GM18861 (cell line): Measurements from ENCODE around the gene SF3B5.
A peak's percentile ranks its signal among the peaks of the same experiment; 100 is the strongest.
"Not testable (repeated sequence)": the region's sequence is repeated elsewhere in the genome, so short reads cannot be mapped to it uniquely, and the experiment has no call there.

ENCODE experiments used
- ATAC-seq: cut with Tn5 transposase; IDR thresholded peaks from one replicate; pipeline ENCODE4 v1.9.1; 2021; ENCODE audit not compliant: unreplicated experiment

SF3B5 gene

DNA sequence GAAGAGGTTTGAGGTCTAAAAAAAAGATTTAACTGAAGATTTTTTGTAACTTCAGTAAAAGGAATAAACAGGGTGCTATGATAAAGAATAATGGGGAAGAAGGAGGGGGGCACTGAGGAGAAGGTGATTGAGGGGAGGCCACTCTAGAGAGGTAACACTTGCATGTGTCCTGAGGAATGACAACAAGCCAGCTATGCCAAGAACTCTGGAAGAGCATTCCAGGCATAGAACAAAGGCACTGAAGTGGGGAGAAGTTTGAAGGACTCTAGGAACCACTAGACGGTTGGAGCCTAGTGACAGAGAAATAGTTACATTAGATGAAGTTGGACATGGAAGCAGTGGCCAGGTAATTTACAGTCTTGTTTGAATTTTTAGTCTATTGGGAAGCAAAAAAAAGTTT is 10.8 kb upstream of the SF3B5 start:
- no peak for ATAC-seq

DNA sequence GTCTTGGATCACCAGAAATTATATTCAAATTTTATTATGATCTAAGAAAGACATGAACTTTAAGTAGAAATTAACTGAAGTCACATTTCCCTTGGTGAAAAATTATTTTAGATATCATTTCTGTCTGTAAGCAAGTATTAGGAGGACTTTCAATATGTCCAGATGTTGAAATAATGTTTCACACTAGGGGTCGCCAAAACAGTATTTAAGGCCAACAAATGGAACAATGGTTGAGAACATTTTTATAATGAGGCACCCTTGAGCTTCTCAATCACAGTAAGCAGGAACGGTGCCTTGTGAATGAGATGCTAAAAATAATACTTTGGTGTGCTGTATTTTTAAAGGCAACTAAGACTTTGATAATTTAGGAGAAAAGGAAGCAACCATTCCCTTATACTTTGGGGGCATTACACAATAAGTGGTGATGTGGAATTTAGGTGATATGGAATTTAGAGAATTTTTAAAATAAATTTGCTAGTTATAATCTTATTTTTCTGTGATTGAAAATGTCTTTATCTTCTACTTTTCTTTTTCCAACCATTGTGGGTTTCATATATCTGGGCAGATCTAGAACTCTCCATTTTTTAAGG is 9.6 kb upstream of the SF3B5 start:
- peak; percentile 74 for ATAC-seq

DNA sequence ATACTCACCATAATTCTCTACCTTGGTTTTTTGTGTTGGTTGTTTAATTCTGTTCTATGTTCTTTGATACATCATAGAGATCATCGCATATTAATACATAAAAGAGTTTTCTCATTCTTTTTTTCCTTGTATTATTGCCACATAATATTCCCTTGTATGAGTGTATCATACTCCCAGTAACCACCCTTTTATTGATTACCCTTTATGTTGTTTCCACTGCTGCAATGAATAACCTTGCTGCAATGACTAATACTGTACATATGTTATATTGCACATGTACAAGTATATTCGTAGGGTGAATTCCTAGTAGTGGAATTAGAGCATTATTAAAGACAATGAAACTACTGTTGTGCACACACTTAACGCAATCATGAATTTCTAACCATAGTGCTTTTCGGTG is 9.1 kb upstream of the SF3B5 start:
- no peak for ATAC-seq

GRCh38 chr6:144103026-144103563 is 7.7 kb upstream of the SF3B5 start:
- ATAC-seq = no peak

- ATAC-seq = no peak
Measured at GRCh38 chr6:144098993-144099392, 3.6 kb upstream of the SF3B5 start.

DNA sequence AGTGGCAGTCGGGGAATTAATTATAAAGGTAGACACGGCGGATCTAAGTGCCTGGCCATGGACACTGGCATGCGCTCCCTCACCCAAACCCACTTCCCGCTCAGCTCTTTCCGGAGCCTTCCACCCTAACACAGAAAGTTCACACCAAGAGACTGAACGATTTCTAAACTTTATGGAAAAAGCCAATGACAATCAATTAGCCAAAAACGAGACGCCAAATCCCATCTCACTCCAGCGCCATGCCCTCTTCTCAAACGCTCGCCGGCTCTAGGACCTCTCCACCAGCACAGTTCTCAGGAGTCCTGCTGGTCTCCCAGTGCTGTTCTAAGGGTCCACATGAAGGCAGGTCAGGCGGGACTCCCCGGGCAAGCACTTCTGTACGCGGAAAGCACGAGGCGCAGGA is 641 bp downstream of the SF3B5 start:
- ATAC-seq = no peak

GRCh38 chr6:144093658-144094057 is 1.7 kb downstream of the SF3B5 start:
- no peak for ATAC-seq

- ATAC-seq = no peak
Measured at GRCh38 chr6:144093236-144093635, 2.1 kb downstream of the SF3B5 start.

- ATAC-seq = no peak
Measured at GRCh38 chr6:144090384-144090783, 5.0 kb downstream of the SF3B5 start.

GRCh38 chr6:144087789-144088426 is 7.5 kb downstream of the SF3B5 start:
- no peak for ATAC-seq

- no peak for ATAC-seq
Measured at GRCh38 chr6:144086959-144087358, 8.4 kb downstream of the SF3B5 start.

DNA sequence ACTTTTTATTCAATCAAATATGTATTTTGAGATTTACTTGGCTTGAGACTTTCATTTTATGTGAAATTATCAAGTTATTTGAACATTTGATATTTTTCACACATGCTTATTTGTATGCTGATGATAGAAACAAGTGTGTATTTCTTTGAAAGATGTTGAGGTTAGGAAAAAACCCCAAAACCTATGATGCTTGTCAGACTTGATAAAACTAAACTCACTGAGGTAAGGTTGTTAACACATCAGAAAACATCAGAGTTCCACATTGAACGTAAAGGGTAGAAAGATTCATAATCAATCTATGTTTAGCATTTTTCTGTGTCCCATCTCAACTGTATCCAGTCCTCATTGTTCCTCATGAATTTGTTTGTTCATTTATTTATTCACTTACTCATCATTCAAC is 12.2 kb downstream of the SF3B5 start:
- no peak for ATAC-seq

DNA sequence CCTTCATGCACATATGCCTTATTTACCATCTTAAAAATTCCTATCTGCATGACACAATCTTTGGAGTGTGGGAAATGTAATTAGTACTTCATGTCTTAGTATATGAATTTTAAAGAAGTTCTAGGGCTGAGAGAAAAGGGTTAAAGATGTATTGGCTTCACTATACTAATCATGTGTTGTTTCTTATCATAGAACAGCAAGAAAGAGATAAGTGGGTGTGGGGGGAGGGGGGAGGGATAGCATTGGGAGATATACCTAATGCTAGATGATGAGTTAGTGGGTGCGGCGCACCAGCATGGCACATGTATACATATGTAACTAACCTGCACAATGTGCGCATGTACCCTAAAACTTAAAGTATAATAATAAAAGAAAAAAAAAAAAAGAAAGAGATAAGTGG is 13.0 kb downstream of the SF3B5 start:
- not testable (repeated sequence) for ATAC-seq

DNA sequence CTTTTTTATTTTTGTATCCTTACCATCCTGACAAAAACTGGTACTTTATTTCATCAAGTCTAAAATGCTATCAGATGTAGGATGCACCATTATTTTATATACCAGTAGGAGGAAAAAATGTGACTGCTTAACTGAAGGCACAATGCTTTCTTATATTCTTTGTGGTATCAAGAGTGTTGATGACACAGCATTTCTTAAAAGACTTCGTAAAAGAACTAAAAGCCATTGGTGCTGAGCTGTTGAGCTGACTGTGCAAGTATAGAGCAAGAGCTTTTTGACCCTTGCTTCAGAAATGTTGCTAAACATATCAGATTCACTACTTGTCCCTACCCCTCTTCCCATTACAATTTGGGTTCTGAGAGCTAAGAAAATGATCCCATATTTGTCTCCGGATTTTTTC is 17.5 kb downstream of the SF3B5 start:
- ATAC-seq = no peak

DNA sequence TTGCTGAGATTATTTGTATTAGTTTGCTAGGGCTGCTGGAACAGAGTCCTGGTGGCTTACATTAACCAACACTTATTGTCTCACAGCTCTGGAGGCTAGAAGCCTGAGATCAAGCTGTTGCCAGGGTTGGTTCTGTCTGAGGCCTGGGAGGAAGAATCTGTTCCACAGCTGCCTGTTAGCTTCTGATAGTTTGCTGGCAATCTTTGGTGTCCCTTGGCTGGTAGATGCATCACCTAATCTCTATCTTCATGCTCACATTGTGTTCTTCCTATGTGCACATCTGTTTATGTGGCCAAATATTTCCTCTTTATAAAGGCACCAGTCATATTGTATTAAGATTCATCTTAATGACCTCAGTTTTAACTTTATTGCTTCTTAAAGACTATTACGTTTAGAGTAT is 19.5 kb downstream of the SF3B5 start:
- ATAC-seq = no peak

DNA sequence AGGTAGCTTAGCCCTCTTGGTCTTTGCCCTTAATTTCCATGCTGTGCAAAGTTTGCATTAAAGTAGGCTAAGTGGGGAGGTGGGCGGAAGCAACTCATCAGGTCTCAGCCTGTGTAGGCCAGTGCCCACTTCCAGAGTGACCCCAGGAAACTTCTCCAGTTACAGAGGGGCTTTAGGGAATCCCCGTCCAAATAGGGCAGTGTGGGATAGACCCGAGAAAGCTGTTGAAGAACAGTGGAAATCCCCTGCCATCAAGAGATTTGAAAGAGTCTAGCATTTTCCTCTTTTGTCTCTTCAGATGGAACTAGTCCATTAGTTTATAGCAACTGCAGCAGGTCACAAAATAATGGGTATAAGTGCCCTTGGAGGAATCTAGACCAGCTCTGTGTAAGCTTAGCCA is 20.2 kb downstream of the SF3B5 start:
- ATAC-seq = peak; percentile 43

GRCh38 chr6:144073024-144073423 is 22.3 kb downstream of the SF3B5 start:
- no peak for ATAC-seq

DNA sequence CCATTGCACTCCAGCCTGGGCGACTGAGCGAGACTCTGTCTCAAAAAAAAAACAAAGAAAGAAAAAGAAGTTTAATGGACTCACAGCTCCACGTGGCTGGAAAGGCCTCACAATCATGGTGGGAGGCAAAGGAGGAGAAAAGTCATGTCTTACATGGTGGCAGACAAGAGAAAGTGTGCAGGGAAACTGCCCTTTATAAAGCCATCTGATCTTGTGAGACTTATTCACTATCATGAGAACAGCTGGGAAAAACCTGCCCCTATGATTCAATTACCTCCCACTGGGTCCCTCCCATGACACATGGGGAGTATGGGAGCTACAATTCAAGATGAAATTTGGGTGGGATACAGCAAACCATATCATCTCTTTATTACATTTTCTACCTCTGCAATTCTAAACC is 25.9 kb downstream of the SF3B5 start:
- ATAC-seq = no peak

GRCh38 chr6:144068794-144069193 is 26.6 kb downstream of the SF3B5 start:
- no peak for ATAC-seq

DNA sequence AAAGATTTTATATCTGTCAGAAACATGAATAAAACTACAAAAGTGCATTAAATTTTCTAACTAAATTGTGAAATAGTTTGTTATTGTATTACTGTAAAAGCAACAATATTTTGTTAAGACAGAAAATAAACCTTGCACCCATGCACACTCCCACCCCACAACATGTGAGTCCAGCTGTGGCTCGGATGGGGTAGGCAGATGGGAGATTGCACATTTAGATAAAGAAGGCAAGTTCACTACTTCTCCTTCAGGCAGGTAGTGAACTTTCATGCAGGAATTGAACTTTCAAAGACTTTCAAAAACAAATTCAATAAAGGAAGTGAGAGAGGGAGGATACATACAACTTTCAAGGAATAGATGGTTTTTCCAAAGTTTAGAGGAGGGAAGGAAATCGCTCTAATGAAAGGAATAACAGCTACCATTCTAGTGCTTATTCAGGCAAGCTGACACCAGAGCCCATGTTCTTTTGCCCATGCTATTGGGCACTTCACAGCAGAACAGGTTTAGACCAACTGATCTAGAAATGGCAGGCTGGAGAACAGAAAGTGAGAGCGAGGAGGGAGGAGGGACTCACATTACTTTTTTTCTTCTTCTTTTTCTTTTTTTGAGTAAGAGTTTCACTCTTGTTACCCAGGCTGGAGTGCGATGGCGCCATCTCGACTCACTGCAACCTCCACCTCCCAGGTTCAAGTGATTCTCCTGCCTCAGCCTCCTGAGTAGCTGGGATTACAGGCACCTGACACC is 28.5 kb downstream of the SF3B5 start:
- ATAC-seq = peak; percentile 34

- ATAC-seq = no peak
Measured at GRCh38 chr6:144066255-144066654, 29.1 kb downstream of the SF3B5 start.

GRCh38 chr6:144065213-144065660 is 30.1 kb downstream of the SF3B5 start:
- ATAC-seq = no peak
